Chondrocyte (in vitro differentiated cells): ENCODE data around the gene NID2. TPM values are rescaled to one million over a fixed set of nuclear protein-coding genes. Genes with fewer than 3 reads are reported as not detected.

ENCODE experiments used
- DNase-seq: peaks from one replicate; pipeline ENCODE4 v3.0.0; 2021; ENCODE audit warnings: mixed read lengths, low spot score
- H3K27ac Mint-ChIP-seq: one replicate; pipeline ENCODE4 v1.8.0; 2021; ENCODE audit warnings: mild to moderate bottlenecking, moderate library complexity, mixed read lengths; ENCODE audit not compliant: unreplicated experiment
- H3K27me3 Mint-ChIP-seq: 2 replicates; pipeline ENCODE4 v1.8.0; 2021; ENCODE audit warnings: low read depth, mixed read lengths
- H3K36me3 Mint-ChIP-seq: 2 replicates; pipeline ENCODE4 v1.8.0; 2021; ENCODE audit warnings: low read depth, mixed read lengths
- H3K4me1 Mint-ChIP-seq: 2 replicates; pipeline ENCODE4 v1.8.0; 2021; ENCODE audit warnings: low read depth, mild to moderate bottlenecking, mixed read lengths
- H3K4me3 Mint-ChIP-seq: one replicate; pipeline ENCODE4 v1.8.0; 2021; ENCODE audit warnings: mild to moderate bottlenecking, moderate library complexity, mixed read lengths; ENCODE audit not compliant: unreplicated experiment
- H3K9me3 Mint-ChIP-seq: 2 replicates; pipeline ENCODE4 v1.8.0; 2021; ENCODE audit warnings: low read depth, mixed read lengths
- CTCF ChIP-seq: fragments of 200-600 bp; sonication (generic); IDR thresholded peaks from 2 replicates; pipeline ENCODE4 v1.5.0; 2021; ENCODE audit warnings: antibody characterized with exemption, mild to moderate bottlenecking, moderate library complexity
- total RNA-seq: library from RNA; stranded (reverse); gene quantifications from 3 replicates; pipeline ENCODE4 v1.2.1, GENCODE V29; 2021

The NID2 gene
- total RNA-seq, 1 donor from 2014 or later = 51.6 TPM

GRCh38 chr14:52026901-52027300, 42.0 kb downstream of the NID2 start:
- Mint-ChIP-seq H3K36me3 (peaks cover 4% of the 10 kb centered on the region), H3K4me1 (peaks cover 86% of the 10 kb centered on the region), H3K27ac (peak overlapping the region; percentile 90), H3K9me3 (peaks cover 2% of the 10 kb centered on the region), H3K4me3 (no peak overlapping the region), H3K27me3 (no peaks in the 10 kb centered on the region)
- no peak for DNase-seq
- TF ChIP-seq CTCF = no peak

GRCh38 chr14:52026017-52026660, 42.7 kb downstream of the NID2 start:
- DNase-seq = no peak
- Mint-ChIP-seq H3K9me3 (peaks cover 2% of the 10 kb centered on the region), H3K27ac (peak overlapping the region; percentile 90), H3K27me3 (no peaks in the 10 kb centered on the region), H3K36me3 (peaks cover 4% of the 10 kb centered on the region), H3K4me3 (no peak overlapping the region), H3K4me1 (peaks cover 85% of the 10 kb centered on the region)
- TF ChIP-seq CTCF = no peak

- Mint-ChIP-seq H3K4me1 (peaks cover 91% of the 10 kb centered on the region), H3K4me3 (no peak overlapping the region), H3K9me3 (peaks cover 2% of the 10 kb centered on the region), H3K27me3 (no peaks in the 10 kb centered on the region), H3K27ac (peak overlapping the region; percentile 90), H3K36me3 (peaks cover 5% of the 10 kb centered on the region)
- TF ChIP-seq CTCF = no peak
- no peak for DNase-seq
These were observed 43.5 kb downstream of the NID2 start for GRCh38 chr14:52025310-52025709.

- Mint-ChIP-seq H3K27ac (peak overlapping the region; percentile 73), H3K36me3 (peaks cover 13% of the 10 kb centered on the region), H3K27me3 (no peaks in the 10 kb centered on the region), H3K9me3 (peaks cover 2% of the 10 kb centered on the region), H3K4me1 (peaks cover 78% of the 10 kb centered on the region), H3K4me3 (no peak overlapping the region)
- no peak for DNase-seq
- no peak for TF ChIP-seq CTCF
These were observed 45.3 kb downstream of the NID2 start for GRCh38 chr14:52023518-52023917.

GRCh38 chr14:52021957-52022600, 46.8 kb downstream of the NID2 start:
- Mint-ChIP-seq H3K9me3 (peaks cover 2% of the 10 kb centered on the region), H3K4me1 (peaks cover 70% of the 10 kb centered on the region)

More at GRCh38 chr14:52021957-52022600, 46.8 kb downstream of the NID2 start:
- H3K36me3 Mint-ChIP-seq = peaks cover 23% of the 10 kb centered on the region
- peak overlapping the region; percentile 32 for H3K27ac Mint-ChIP-seq
- TF ChIP-seq CTCF = no peak
- no peak overlapping the region for H3K4me3 Mint-ChIP-seq
- H3K27me3 Mint-ChIP-seq = no peaks in the 10 kb centered on the region
- no peak for DNase-seq
